NCI-H226 (cell line): Measurements from ENCODE around the gene SLC13A3.

Experiments used
- DNase-seq: peaks from one replicate; pipeline ENCODE4 v3.0.0-alpha.2; 2015

SLC13A3 gene

DNA sequence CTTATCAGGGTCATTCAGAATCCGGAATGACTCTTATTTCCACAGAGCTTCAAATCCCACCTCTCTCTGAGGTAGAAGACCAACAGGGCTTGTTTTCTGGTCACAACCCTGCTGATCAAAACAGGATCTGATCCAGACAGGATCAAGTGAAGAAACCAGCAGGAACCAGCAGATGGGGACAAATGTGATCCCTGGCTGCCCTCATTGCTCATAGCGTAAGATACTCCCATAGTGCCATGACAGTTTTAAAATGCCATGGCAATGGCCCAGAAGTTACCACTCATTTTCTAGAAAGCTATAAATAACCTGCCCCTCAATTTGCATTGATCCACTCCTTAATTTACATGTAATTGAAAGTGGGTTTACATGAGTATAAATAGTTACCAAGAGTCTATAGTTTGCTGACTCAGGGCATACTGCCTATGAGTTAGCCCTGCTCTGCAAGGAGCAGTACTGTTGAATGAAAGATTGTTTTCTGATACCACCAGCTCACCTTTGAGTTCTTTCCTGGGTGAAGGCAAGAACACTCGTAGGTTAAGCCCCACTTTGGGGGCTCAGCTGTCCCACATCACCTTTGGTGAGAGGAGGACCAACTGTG is 131.7 kb downstream of the SLC13A3 start:
- no peak for DNase-seq

DNA sequence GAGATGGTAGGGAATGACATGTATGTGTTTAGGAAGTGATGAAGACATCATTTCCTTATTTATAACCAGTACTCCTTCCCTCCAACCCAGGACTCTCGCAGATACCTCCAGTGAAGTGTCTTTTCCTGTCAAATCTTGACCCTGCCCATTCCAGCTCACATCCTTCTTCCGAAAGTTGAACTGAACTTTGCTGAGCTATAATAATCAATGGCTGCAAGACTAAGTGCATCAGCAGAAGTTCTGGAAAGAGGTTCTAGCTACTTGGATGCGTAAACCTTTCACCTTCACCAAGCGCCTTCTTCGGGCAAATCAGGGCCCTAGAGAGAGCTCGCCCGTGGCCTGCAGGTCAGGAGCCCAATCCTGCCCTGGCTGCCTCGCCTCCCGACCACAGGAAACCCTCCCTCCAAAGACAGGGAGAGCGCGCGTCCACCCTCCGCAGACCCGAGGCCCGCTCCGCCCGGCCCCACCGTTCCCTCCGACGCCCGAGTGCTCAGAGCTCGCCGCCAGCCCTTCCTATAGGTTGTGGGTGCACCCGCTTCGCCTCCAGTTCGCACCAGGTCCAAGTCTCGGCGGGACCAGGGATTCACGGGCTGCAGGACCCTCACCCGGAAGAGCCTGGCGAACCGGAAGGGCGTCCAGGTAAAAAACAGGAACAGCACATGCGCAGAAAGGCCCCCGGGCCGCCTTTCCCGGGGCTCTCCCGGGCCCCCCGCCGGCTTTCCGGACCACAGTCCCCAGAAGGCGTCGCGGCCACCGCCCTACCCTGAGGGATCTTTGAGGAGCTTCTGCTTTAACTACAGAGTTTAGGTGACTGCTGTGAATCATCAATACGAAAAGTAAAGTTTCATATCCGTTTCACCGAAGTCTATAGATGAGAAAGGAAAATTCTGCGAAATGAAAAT is 138.1 kb downstream of the SLC13A3 start, which contains the start of gene ZNF334:
TSS of gene ZNF334 (minus strand) at position 617 of the 902 bp plus-strand sequence. CDS start 1,457 bp downstream, outside the sequence.
- DNase-seq, result no peak

DNA sequence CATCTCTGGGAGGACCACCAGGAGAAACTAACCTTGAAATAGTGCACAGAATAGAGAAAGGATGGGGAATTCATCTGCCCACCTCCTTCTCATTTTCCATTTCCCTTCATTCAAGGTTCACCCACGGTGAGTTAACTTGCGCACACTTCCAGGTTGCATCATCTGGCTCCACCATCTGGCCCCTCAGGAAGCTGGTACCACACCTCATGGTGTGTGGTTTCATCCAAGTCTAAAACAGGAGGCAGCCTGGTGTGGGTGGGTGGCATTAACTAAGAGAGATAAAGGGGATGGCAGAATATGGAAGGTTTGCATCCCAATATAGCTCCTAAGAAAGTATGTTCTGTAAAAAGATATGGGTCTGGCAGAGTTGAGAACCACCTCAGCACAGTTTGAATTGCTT is 141.7 kb downstream of the SLC13A3 start:
- DNase-seq, result no peak
